IMR-90 (cell line): ENCODE data around the gene POLR3A.
A peak's percentile ranks its signal among the peaks of the same experiment; 100 is the strongest.

Experiments used
- BHLHE40 ChIP-seq: fragments of 150-350 bp; IDR thresholded peaks from 2 replicates; pipeline ENCODE4 v1.6.1; 2016; ENCODE audit warnings: mild to moderate bottlenecking, low read depth, low read length
- CHD1 ChIP-seq: IDR thresholded peaks from 2 replicates; pipeline ENCODE4 v1.6.1; 2012; ENCODE audit warnings: low read depth, low read length, improper control_type of control experiment
- MAFK ChIP-seq: IDR thresholded peaks from 2 replicates; pipeline ENCODE4 v1.6.1; 2012; ENCODE audit warnings: low read depth, low read length, improper control_type of control experiment
- MAZ ChIP-seq: IDR thresholded peaks from 2 replicates; pipeline ENCODE4 v1.6.1; 2012; ENCODE audit warnings: low read depth, mild to moderate bottlenecking, low read length, improper control_type of control experiment, moderate library complexity, borderline replicate concordance
- MXI1 ChIP-seq: IDR thresholded peaks from 2 replicates; pipeline ENCODE4 v1.6.1; 2012; ENCODE audit warnings: low read depth, mild to moderate bottlenecking, low read length, moderate library complexity, borderline replicate concordance
- NFE2L2 ChIP-seq: fragments of 150-350 bp; IDR thresholded peaks from 2 replicates; pipeline ENCODE4 v1.6.1; 2016; ENCODE audit warnings: low read depth, mild to moderate bottlenecking, low read length
- POLR2A ChIP-seq: IDR thresholded peaks from 2 replicates; pipeline ENCODE4 v1.6.1; 2012; ENCODE audit warnings: mild to moderate bottlenecking, low read depth, low read length
- RAD21 ChIP-seq: IDR thresholded peaks from 2 replicates; pipeline ENCODE4 v1.6.1; 2012; ENCODE audit warnings: low read length, improper control_type of control experiment
- RCOR1 ChIP-seq: IDR thresholded peaks from 2 replicates; pipeline ENCODE4 v1.6.1; 2012; ENCODE audit warnings: mild to moderate bottlenecking, low read length, improper control_type of control experiment; ENCODE audit not compliant: insufficient replicate concordance
- RFX5 ChIP-seq: IDR thresholded peaks from 2 replicates; pipeline ENCODE4 v1.8.0; 2012; ENCODE audit warnings: low read depth, mild to moderate bottlenecking, low read length, moderate library complexity
- SMC3 ChIP-seq: fragments of 150-350 bp; IDR thresholded peaks from 2 replicates; pipeline ENCODE4 v1.6.1; 2016; ENCODE audit warnings: low read depth, mild to moderate bottlenecking, antibody characterized with exemption, low read length, moderate library complexity
- USF2 ChIP-seq: fragments of 150-350 bp; IDR thresholded peaks from 2 replicates; pipeline ENCODE4 v1.6.1; 2017; ENCODE audit warnings: mild to moderate bottlenecking, antibody characterized with exemption, low read length, low read depth
- TF ChIP-seq, protein P1 (sequence below): conservative IDR thresholded peaks from 2 replicates; pipeline ENCODE4 v1.5.1; 2012; ENCODE audit warnings: mild to moderate bottlenecking, low read depth, low read length, improper control_type of control experiment

GRCh38 chr10:77919713-77920108 is 109.6 kb downstream of the POLR3A start:
- TF ChIP-seq POLR2A (no peak), RFX5 (no peak), BHLHE40 (peak; percentile 47; the same call in 1 of the 2 replicates), SMC3 (no peak), NFE2L2 (no peak), CHD1 (no peak), MAFK (no peak), RCOR1 (no peak), MAZ (no peak), RAD21 (no peak), USF2 (no peak), MXI1 (no peak)
- TF ChIP-seq, protein P1, sequence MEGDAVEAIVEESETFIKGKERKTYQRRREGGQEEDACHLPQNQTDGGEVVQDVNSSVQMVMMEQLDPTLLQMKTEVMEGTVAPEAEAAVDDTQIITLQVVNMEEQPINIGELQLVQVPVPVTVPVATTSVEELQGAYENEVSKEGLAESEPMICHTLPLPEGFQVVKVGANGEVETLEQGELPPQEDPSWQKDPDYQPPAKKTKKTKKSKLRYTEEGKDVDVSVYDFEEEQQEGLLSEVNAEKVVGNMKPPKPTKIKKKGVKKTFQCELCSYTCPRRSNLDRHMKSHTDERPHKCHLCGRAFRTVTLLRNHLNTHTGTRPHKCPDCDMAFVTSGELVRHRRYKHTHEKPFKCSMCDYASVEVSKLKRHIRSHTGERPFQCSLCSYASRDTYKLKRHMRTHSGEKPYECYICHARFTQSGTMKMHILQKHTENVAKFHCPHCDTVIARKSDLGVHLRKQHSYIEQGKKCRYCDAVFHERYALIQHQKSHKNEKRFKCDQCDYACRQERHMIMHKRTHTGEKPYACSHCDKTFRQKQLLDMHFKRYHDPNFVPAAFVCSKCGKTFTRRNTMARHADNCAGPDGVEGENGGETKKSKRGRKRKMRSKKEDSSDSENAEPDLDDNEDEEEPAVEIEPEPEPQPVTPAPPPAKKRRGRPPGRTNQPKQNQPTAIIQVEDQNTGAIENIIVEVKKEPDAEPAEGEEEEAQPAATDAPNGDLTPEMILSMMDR = no peak
